OCI-LY7 (cell line): ENCODE data around the gene PRRX2. TPM values are rescaled to one million over a fixed set of nuclear protein-coding genes. Genes with fewer than 3 reads are reported as not detected.

ENCODE experiments used
- BruUV-seq: library from RNA; stranded (reverse); fragments of 400-500 nt; replicated peaks from 2 replicates; lab custom pipeline; 2021; lab: Mats Ljungman, UMichigan
- CTCF ChIA-PET: fragments of 300-600 bp; sonication (Branson Sonifier 250); formaldehyde crosslinking; loops from one replicate; lab custom pipeline; 2022; ENCODE audit warnings: antibody characterized with exemption; ENCODE audit not compliant: unreplicated experiment; lab: Charles Lee
- POLR2A ChIA-PET: fragments of 300-600 bp; sonication (Branson Sonifier 250); formaldehyde crosslinking; loops from one replicate; lab custom pipeline; 2022; ENCODE audit warnings: antibody characterized with exemption; lab: Charles Lee
- DNase-seq: peaks from one replicate; pipeline ENCODE4 v3.0.0-alpha.2; 2015; ENCODE audit warnings: low spot score
- H2AFZ ChIP-seq: fragments of 200-600 bp; sonication (generic), shearing (Covaris generic); 2 replicates; pipeline ENCODE4 v1.6.1; 2014; ENCODE audit warnings: mild to moderate bottlenecking, antibody characterized with exemption, low read length, moderate library complexity
- H3K27ac ChIP-seq: fragments of 200-600 bp; sonication (generic); 2 replicates; pipeline ENCODE4 v1.5.1; 2014; ENCODE audit warnings: mixed run types, low read depth, mild to moderate bottlenecking, moderate library complexity, low read length, inconsistent platforms; ENCODE audit not compliant: poor library complexity, severe bottlenecking
- H3K36me3 ChIP-seq: fragments of 200-600 bp; sonication (generic); 2 replicates; pipeline ENCODE4 v1.6.1; 2014; ENCODE audit warnings: mild to moderate bottlenecking, antibody characterized with exemption, low read length, moderate library complexity, mixed read lengths; ENCODE audit not compliant: insufficient read depth
- H3K4me1 ChIP-seq: fragments of 200-600 bp; sonication (generic); 2 replicates; pipeline ENCODE4 v1.5.1; 2014; ENCODE audit warnings: mild to moderate bottlenecking, low read length; ENCODE audit not compliant: insufficient read depth, poor library complexity, severe bottlenecking
- H3K4me2 ChIP-seq: fragments of 200-600 bp; sonication (generic); 2 replicates; pipeline ENCODE4 v1.6.1; 2014; ENCODE audit warnings: mild to moderate bottlenecking, low read length
- H3K4me3 ChIP-seq: fragments of 200-600 bp; sonication (generic); 2 replicates; pipeline ENCODE4 v1.5.1; 2014; ENCODE audit warnings: mild to moderate bottlenecking, low read depth, low read length; ENCODE audit not compliant: poor library complexity, severe bottlenecking
- H3K79me2 ChIP-seq: fragments of 200-600 bp; sonication (generic); 2 replicates; pipeline ENCODE4 v1.6.1; 2016; ENCODE audit warnings: low read depth, mild to moderate bottlenecking, low read length, moderate library complexity, mixed read lengths; ENCODE audit not compliant: insufficient read depth
- H3K9me2 ChIP-seq: fragments of 200-600 bp; sonication (generic); 2 replicates; pipeline ENCODE4 v1.6.1; 2016; ENCODE audit warnings: mild to moderate bottlenecking, low read length, mixed read lengths; ENCODE audit not compliant: insufficient read depth
- H3K9me3 ChIP-seq: fragments of 200-600 bp; sonication (generic); 2 replicates; pipeline ENCODE4 v1.6.1; 2014; ENCODE audit warnings: mild to moderate bottlenecking, mixed run types, low read length, mixed read lengths
- H4K20me1 ChIP-seq: fragments of 200-600 bp; sonication (generic); 2 replicates; pipeline ENCODE4 v1.6.1; 2014; ENCODE audit warnings: mild to moderate bottlenecking, antibody characterized with exemption, low read length, moderate library complexity, mixed read lengths; ENCODE audit not compliant: insufficient read depth
- EZH2phosphoT487 ChIP-seq: fragments of 200-600 bp; sonication (generic); IDR thresholded peaks from 2 replicates; pipeline ENCODE4 v1.6.1; 2018; ENCODE audit warnings: low read depth, borderline replicate concordance, mild to moderate bottlenecking, mixed run types, antibody characterized with exemption, low read length, moderate library complexity, mixed read lengths
- intact Hi-C: fragments of 100-400 bp; cut with micrococcal nuclease; formaldehyde crosslinking; loops from one replicate; pipeline ENCODE4 v1.10.0; 2022; ENCODE audit not compliant: unreplicated experiment
- total RNA-seq, 2 experiments: library from RNA; depleted of rRNA in 1 of 2; stranded (reverse); fragments of >200 nt in 1 of 2; shearing (Covaris generic) in 1 of 2; gene quantifications; 2 replicates each; pipeline ENCODE4 v1.2.3, GENCODE V29; 2014 to 2022
- TF ChIP-seq, protein P1 (sequence below): fragments of 200-600 bp; sonication (generic); conservative IDR thresholded peaks from 2 replicates; pipeline ENCODE4 v1.5.1; 2014; ENCODE audit warnings: mild to moderate bottlenecking, antibody characterized with exemption, low read length, moderate library complexity, mixed read lengths

The PRRX2 gene
- total RNA-seq, 2 experiments from 2014 or later: not detected

GRCh38 chr9:129629251-129629820 is 36.1 kb upstream of the PRRX2 start:
- H3K9me3 ChIP-seq: no peaks in the 10 kb centered on the region
- peaks cover 72% of the 10 kb centered on the region for H3K36me3 ChIP-seq
- no peak for DNase-seq
- no peak overlapping the region for H3K27ac ChIP-seq
- peaks cover 44% of the 10 kb centered on the region for H4K20me1 ChIP-seq
- H2AFZ ChIP-seq: no peak overlapping the region
- BruUV-seq: no TSS peak
- H3K79me2 ChIP-seq: peaks cover 76% of the 10 kb centered on the region
- peaks cover 38% of the 10 kb centered on the region for H3K4me1 ChIP-seq
- H3K9me2 ChIP-seq: no peaks in the 10 kb centered on the region
- ChIA-PET CTCF (no interaction called here), POLR2A (no interaction called here)
- TF ChIP-seq EZH2phosphoT487: no peak
- TF ChIP-seq, protein P1, sequence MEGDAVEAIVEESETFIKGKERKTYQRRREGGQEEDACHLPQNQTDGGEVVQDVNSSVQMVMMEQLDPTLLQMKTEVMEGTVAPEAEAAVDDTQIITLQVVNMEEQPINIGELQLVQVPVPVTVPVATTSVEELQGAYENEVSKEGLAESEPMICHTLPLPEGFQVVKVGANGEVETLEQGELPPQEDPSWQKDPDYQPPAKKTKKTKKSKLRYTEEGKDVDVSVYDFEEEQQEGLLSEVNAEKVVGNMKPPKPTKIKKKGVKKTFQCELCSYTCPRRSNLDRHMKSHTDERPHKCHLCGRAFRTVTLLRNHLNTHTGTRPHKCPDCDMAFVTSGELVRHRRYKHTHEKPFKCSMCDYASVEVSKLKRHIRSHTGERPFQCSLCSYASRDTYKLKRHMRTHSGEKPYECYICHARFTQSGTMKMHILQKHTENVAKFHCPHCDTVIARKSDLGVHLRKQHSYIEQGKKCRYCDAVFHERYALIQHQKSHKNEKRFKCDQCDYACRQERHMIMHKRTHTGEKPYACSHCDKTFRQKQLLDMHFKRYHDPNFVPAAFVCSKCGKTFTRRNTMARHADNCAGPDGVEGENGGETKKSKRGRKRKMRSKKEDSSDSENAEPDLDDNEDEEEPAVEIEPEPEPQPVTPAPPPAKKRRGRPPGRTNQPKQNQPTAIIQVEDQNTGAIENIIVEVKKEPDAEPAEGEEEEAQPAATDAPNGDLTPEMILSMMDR: no peak
- H3K4me3 ChIP-seq: no peak overlapping the region
- intact Hi-C loops: loop anchor here (5.0 kb wide), 1 partner anchor 452 kb away; the partner anchor contains the start of gene IER5L
- peak overlapping the region; percentile 12; the same call in 1 of the 2 replicates for H3K4me2 ChIP-seq

DNA sequence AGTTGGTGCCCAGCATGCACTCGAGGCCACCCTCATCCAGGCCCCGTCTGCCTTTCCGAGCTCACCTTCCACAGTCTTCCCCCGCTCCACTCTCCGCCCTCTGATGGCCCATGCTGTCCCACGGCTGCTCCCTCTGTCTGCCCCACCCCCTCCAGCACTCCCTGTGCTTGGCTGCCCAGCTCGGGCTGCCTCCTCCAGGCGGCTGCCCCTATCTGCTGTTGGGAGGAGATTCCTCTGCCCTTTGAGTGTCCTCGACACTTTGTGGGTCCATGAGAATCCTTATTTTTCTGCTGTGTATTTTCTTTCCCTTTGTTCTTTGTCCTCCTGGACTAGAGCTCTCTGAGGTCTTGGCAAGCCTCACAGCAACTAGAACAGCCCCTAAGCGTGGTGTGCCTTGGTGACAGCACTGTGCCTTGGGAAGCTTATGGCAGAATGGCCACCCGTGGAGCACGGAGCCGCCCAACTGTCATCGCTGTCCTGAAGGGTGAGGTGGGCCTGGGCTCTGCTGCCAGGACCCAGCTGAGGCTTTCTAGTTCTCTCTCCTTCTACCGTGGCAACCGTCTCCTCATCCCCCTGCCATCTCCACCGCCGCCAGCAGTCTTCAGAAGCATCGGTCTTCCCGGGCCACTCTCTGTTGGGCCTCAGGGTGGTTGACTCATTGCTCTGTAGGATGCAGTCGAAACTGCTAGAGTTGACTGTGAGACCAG is 34.3 kb upstream of the PRRX2 start:
- Histone ChIP-seq H3K4me2 (no peak overlapping the region), H3K9me3 (no peaks in the 10 kb centered on the region), H3K9me2 (no peaks in the 10 kb centered on the region), H3K4me3 (no peak overlapping the region), H2AFZ (no peak overlapping the region), H3K36me3 (peaks cover 89% of the 10 kb centered on the region), H4K20me1 (peaks cover 44% of the 10 kb centered on the region), H3K27ac (no peak overlapping the region), H3K4me1 (peaks cover 25% of the 10 kb centered on the region), H3K79me2 (peaks cover 76% of the 10 kb centered on the region)
- ChIA-PET CTCF (no interaction called here), POLR2A (no interaction called here)
- intact Hi-C loops: no loop called here
- TF ChIP-seq, protein P1: no peak
- TF ChIP-seq EZH2phosphoT487: no peak
- no TSS peak for BruUV-seq
- DNase-seq: no peak

GRCh38 chr9:129631674-129632129 is 33.7 kb upstream of the PRRX2 start:
- H2AFZ ChIP-seq: no peak overlapping the region
- H3K9me3 ChIP-seq: no peaks in the 10 kb centered on the region
- H3K27ac ChIP-seq: no peak overlapping the region
- H3K4me1 ChIP-seq: peaks cover 25% of the 10 kb centered on the region
- H3K79me2 ChIP-seq: peaks cover 71% of the 10 kb centered on the region
- DNase-seq: no peak
- POLR2A ChIA-PET: no interaction called here
- TF ChIP-seq, protein P1: no peak
- no peak for TF ChIP-seq EZH2phosphoT487
- CTCF ChIA-PET: no interaction called here
- H3K4me2 ChIP-seq: no peak overlapping the region
- BruUV-seq: no TSS peak
- peaks cover 44% of the 10 kb centered on the region for H4K20me1 ChIP-seq
- H3K36me3 ChIP-seq: peaks cover 92% of the 10 kb centered on the region
- H3K4me3 ChIP-seq: no peak overlapping the region
- no peaks in the 10 kb centered on the region for H3K9me2 ChIP-seq
- intact Hi-C loops: no loop called here
